ENCODE results near the gene RTN4R.

GRCh38 chr22:20208713-20209310 is 59.3 kb downstream of the RTN4R start:
- TF ChIP-seq POLR2A (IDR thresholded peaks at IDR 0.05) (no peak), CTCF (IDR thresholded peaks at IDR 0.05) (no peak)

Data from uterus (tissue), 2 donors.